DND-41 (cell line): Measurements from ENCODE around the gene IRGC.

Experiments used
- ATAC-seq: fragments of 200-7000 bp; cut with Tn5 transposase; 3 replicates; pipeline ENCODE4 v1.9.1; 2021; ENCODE audit warnings: low read depth; ENCODE audit not compliant: insufficient read depth
- DNase-seq: peaks from one replicate; pipeline ENCODE4 v3.0.0-alpha.2; 2020
- H2AFZ ChIP-seq: 2 replicates; pipeline ENCODE4 v1.6.0; 2012; ENCODE audit warnings: low read depth, low read length
- H3K27ac ChIP-seq: 2 replicates; pipeline ENCODE4 v1.5.1; 2012; ENCODE audit warnings: low read length, inconsistent platforms
- H3K27me3 ChIP-seq: fragments of 200-600 bp; sonication (generic); 2 replicates; pipeline ENCODE4 v1.6.0; 2012; ENCODE audit warnings: low read length, mild to moderate bottlenecking, inconsistent platforms; ENCODE audit not compliant: insufficient read depth, poor library complexity
- H3K36me3 ChIP-seq: 2 replicates; pipeline ENCODE4 v1.5.1; 2012; ENCODE audit warnings: low read length, inconsistent platforms; ENCODE audit not compliant: insufficient read depth
- H3K4me1 ChIP-seq: 2 replicates; pipeline ENCODE4 v1.5.1; 2012; ENCODE audit warnings: mild to moderate bottlenecking, low read length; ENCODE audit not compliant: insufficient read depth
- H3K4me2 ChIP-seq: 2 replicates; pipeline ENCODE4 v1.6.0; 2012; ENCODE audit warnings: mild to moderate bottlenecking, moderate library complexity, low read length, inconsistent platforms; ENCODE audit not compliant: insufficient read depth
- H3K4me3 ChIP-seq, 2 experiments: fragments of 200-600 bp in 1 of 2; shearing (Covaris generic) in 1 of 2; 2 replicates each; pipeline ENCODE4 v1.5.1; 2012 to 2016; ENCODE audit warnings: inconsistent platforms in 2 of 2, low read length in 2 of 2, mild to moderate bottlenecking in 2 of 2, low read depth in 1 of 2, moderate library complexity in 1 of 2
- H3K79me2 ChIP-seq: 2 replicates; pipeline ENCODE4 v1.6.0; 2012; ENCODE audit warnings: low read length, inconsistent platforms; ENCODE audit not compliant: insufficient read depth
- H3K9ac ChIP-seq: 2 replicates; pipeline ENCODE4 v1.6.0; 2012; ENCODE audit warnings: low read depth, mild to moderate bottlenecking, inconsistent platforms, low read length, moderate library complexity
- H3K9me3 ChIP-seq: 2 replicates; pipeline ENCODE4 v1.5.1; 2012; ENCODE audit warnings: low read length, moderate library complexity, mild to moderate bottlenecking, inconsistent platforms; ENCODE audit not compliant: insufficient read depth, severe bottlenecking
- H4K20me1 ChIP-seq: 2 replicates; pipeline ENCODE4 v1.6.0; 2012; ENCODE audit warnings: low read length; ENCODE audit not compliant: insufficient read depth
- EZH2 ChIP-seq: IDR thresholded peaks from 3 replicates; pipeline ENCODE4 v1.6.1; 2012; ENCODE audit warnings: borderline replicate concordance, low read depth, mild to moderate bottlenecking, moderate library complexity, low read length, inconsistent platforms; ENCODE audit not compliant: severe bottlenecking
- TF ChIP-seq, protein P1 (sequence below): IDR thresholded peaks from 2 replicates; pipeline ENCODE4 v1.5.1; 2012; ENCODE audit warnings: borderline replicate concordance, low read length, moderate library complexity, mild to moderate bottlenecking; ENCODE audit not compliant: poor library complexity, severe bottlenecking; ENCODE audit errors: extremely low read depth

Gene IRGC, protein sequence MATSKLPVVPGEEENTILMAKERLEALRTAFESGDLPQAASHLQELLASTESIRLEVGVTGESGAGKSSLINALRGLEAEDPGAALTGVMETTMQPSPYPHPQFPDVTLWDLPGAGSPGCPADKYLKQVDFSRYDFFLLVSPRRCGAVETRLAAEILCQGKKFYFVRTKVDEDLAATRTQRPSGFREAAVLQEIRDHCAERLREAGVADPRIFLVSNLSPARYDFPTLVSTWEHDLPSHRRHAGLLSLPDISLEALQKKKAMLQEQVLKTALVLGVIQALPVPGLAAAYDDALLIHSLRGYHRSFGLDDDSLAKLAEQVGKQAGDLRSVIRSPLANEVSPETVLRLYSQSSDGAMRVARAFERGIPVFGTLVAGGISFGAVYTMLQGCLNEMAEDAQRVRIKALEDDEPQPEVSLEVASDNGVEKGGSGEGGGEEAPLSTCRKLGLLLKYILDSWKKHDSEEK

DNA sequence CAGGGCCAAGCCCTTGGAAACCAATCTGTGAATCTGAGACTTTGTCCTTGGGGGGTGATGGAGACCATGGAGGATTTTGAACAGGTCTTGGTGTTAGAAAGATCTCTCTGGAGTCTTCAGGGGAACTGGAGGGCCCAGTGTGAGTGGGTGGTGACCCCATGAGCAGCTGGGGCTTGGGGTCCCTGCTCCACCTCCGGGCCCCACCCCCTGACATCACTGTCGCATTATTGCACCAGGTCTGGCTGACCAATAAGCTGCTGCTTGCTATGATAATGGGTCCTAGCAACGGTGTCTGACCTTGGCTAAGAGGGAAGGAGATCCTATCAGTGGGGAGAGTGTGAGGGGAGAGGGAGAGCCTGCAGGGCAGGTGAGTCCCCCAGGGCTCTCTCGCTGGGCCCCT lies at the start of gene IRGC:
TSS of gene IRGC (plus strand) at position 301 of the 400 bp plus-strand sequence. CDS start 2,483 bp downstream, outside the sequence.
- Histone ChIP-seq H3K4me1 (no peaks in the 10 kb centered on the region), H3K9ac (no peak within 1 kb of the TSS), H3K4me3 (no peak within 1 kb of the TSS), H3K79me2 (no peaks in the 10 kb centered on the region), H3K36me3 (no peaks in the 10 kb centered on the region), H3K27me3 (no peaks in the 10 kb centered on the region), H3K4me2 (no peak within 1 kb of the TSS), H3K27ac (no peak within 1 kb of the TSS), H3K9me3 (no peaks in the 10 kb centered on the region), H2AFZ (no peak within 1 kb of the TSS), H4K20me1 (no peaks in the 10 kb centered on the region; the same call in 1 of the 2 replicates)
- no peak for TF ChIP-seq EZH2
- TF ChIP-seq, protein P1, sequence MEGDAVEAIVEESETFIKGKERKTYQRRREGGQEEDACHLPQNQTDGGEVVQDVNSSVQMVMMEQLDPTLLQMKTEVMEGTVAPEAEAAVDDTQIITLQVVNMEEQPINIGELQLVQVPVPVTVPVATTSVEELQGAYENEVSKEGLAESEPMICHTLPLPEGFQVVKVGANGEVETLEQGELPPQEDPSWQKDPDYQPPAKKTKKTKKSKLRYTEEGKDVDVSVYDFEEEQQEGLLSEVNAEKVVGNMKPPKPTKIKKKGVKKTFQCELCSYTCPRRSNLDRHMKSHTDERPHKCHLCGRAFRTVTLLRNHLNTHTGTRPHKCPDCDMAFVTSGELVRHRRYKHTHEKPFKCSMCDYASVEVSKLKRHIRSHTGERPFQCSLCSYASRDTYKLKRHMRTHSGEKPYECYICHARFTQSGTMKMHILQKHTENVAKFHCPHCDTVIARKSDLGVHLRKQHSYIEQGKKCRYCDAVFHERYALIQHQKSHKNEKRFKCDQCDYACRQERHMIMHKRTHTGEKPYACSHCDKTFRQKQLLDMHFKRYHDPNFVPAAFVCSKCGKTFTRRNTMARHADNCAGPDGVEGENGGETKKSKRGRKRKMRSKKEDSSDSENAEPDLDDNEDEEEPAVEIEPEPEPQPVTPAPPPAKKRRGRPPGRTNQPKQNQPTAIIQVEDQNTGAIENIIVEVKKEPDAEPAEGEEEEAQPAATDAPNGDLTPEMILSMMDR, result no peak
- DNase-seq, result no peak
- ATAC-seq, result no peak

DNA sequence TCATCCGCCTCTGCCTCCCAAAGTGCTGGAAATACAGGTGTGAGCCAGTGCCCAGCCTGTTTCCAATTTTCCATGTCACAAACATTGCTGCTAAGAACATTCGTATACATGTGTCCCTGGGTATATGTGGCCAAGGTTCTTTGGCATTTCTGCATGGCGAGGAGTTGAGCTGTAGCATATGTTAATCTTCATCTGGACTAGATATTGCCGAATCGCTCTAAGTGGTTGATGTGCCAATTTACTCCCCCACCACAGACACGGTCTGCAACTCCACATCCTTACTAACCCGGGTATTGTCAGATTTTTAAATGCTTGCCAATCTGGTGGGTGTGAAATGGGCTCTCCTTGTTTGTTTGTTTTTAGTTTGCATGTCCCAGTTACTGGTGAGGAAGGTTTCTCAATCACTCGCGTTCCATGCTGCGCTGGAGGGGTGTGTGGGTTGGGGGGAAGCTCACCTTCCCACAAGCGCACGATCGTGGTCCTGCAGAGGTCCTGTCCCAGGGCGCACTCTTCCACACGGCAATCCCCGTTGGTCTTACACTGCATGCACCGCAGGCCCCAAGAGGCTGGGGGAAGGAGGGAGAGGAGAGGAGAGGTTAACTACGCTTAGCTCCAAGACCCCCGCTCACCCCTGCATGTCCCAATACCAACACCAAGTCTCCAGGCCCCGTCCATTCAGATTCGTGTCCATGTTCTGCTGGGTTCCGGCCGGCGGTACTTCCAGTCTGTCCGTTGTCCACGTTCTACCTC lies 48.6 kb upstream of the IRGC start:
- Histone ChIP-seq H2AFZ (peak overlapping the region; percentile 87), H3K36me3 (peaks cover 12% of the 10 kb centered on the region), H3K4me2 (peak overlapping the region; percentile 99), H3K4me1 (peaks cover 50% of the 10 kb centered on the region), H3K27ac (peak overlapping the region; percentile 78), H3K9ac (peak overlapping the region; percentile 65), H3K9me3 (no peaks in the 10 kb centered on the region), H4K20me1 (no peaks in the 10 kb centered on the region), H3K27me3 (peaks cover 13% of the 10 kb centered on the region), H3K79me2 (no peaks in the 10 kb centered on the region; the same call in 1 of the 2 replicates), H3K4me3 (peak overlapping the region; percentile 26 to 73; a peak in 3 of 4 replicates)
- DNase-seq, result peak; percentile 11
- TF ChIP-seq, protein P1, result no peak
- no peak for TF ChIP-seq EZH2
- ATAC-seq, result no peak

DNA sequence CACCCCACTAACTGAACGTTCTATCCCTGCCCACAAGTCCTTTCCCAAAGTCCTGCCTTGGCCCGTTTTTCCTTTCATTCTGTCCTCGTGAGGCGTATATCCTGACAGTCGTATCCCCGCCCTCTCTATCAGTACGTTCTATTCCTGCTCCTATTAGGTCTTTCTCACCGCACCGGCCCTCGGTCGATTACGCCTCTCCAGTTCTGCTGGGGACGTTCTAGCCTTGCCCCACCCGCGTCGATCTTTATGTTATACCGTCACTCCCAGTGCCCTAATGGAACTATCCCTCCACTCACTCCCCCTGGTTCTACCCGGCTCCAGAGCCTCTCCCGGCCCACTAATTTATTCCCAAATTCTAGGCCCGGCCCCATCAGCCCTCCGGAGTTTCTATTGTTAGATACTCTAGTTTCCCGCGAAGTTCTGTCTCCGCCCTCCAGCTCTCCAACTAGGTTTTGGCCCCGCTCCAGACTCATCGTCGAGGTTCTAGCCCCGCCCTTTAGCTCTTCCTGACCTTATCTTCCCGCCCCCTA lies 47.9 kb upstream of the IRGC start:
- Histone ChIP-seq H2AFZ (peak overlapping the region; percentile 87), H3K4me2 (peak overlapping the region; percentile 99), H3K9ac (peak overlapping the region; percentile 65), H3K9me3 (no peaks in the 10 kb centered on the region), H3K4me3 (peak overlapping the region; percentile 26 to 73; a peak in 3 of 4 replicates), H3K4me1 (peaks cover 50% of the 10 kb centered on the region), H3K79me2 (no peaks in the 10 kb centered on the region; the same call in 1 of the 2 replicates), H3K27ac (peak overlapping the region; percentile 78), H4K20me1 (no peaks in the 10 kb centered on the region), H3K36me3 (peaks cover 12% of the 10 kb centered on the region), H3K27me3 (peaks cover 14% of the 10 kb centered on the region)
- no peak for DNase-seq
- no peak for ATAC-seq
- no peak for TF ChIP-seq EZH2
- TF ChIP-seq, protein P1, result no peak
